ENCODE results near the gene FERMT2.

The FERMT2 gene

GRCh38 chr14:52821805-52822250 lies 129.0 kb downstream of the FERMT2 start:
- H3K4me3 ChIP-seq (ENCODE audit: low read depth, low read length) = no peak overlapping the region
- TF ChIP-seq CTCF (IDR thresholded peaks at IDR 0.05; ENCODE audit: low read depth, low read length) = no peak
- no peak for DNase-seq (ENCODE audit: low read depth, low spot score)
- in situ Hi-C loops (cut with HindIII; ENCODE audit: low sequenced_read_pairs) = no loop called here

- DNase-seq (ENCODE audit: low read depth, low spot score) = no peak
- in situ Hi-C loops (cut with HindIII; ENCODE audit: low sequenced_read_pairs) = no loop called here
- TF ChIP-seq CTCF (IDR thresholded peaks at IDR 0.05; ENCODE audit: low read depth, low read length) = no peak
Measured at GRCh38 chr14:52808101-52808500, 142.7 kb downstream of the FERMT2 start.

More at GRCh38 chr14:52808101-52808500, 142.7 kb downstream of the FERMT2 start:
- no peak overlapping the region for H3K4me3 ChIP-seq (ENCODE audit: low read depth, low read length)
